Sigmoid colon (tissue), 7 donors: Measurements from ENCODE around the gene SYT7. TPM values are rescaled to one million over a fixed set of nuclear protein-coding genes. Genes with fewer than 3 reads are reported as not detected.
"Not testable (repeated sequence)": the region's sequence is repeated elsewhere in the genome, so short reads cannot be mapped to it uniquely, and the experiment has no call there.

ENCODE experiments used
- DNase-seq: peaks from one replicate; pipeline ENCODE4 v3.0.0-alpha.2; 2019
- H3K27ac ChIP-seq, 4 donors: fragments of 200-600 bp; sonication (generic); one replicate each; pipeline ENCODE4 v1.5.1; 2016 to 2019; ENCODE audit warnings: mild to moderate bottlenecking in 1 of 4
- H3K27me3 ChIP-seq, 3 donors: fragments of 200-600 bp; sonication (generic); one replicate each; pipeline ENCODE4 v1.5.1; 2019; ENCODE audit warnings: mild to moderate bottlenecking in 1 of 3
- H3K36me3 ChIP-seq, 4 donors: fragments of 200-600 bp; sonication (generic); one replicate each; pipeline ENCODE4 v1.5.1; 2016 to 2019
- H3K4me1 ChIP-seq, 4 donors: fragments of 200-600 bp; sonication (generic); one replicate each; pipeline ENCODE4 v1.5.1; 2017 to 2019
- H3K4me3 ChIP-seq, 4 donors: fragments of 200-600 bp; sonication (generic); one replicate each; pipeline ENCODE4 v1.5.1; 2017 to 2019; ENCODE audit warnings: mild to moderate bottlenecking in 2 of 4, moderate library complexity in 1 of 4
- H3K9me3 ChIP-seq, 4 donors: fragments of 200-600 bp in 3 of 4; sonication (generic) in 3 of 4; one replicate each; pipeline versions ENCODE4 v1.5.1 to v1.6.1; 2013 to 2019
- EP300 ChIP-seq, 4 donors: sonication (generic); formaldehyde crosslinking; IDR thresholded peaks; one replicate each; pipeline ENCODE4 v1.6.1; 2017; ENCODE audit warnings: antibody characterized with exemption in 4 of 4
- POLR2A ChIP-seq, 2 donors: fragments of 450-650 bp; IDR thresholded peaks; one replicate each; pipeline ENCODE4 v1.6.1; 2016; ENCODE audit warnings: antibody characterized with exemption in 2 of 2, mild to moderate bottlenecking in 2 of 2, moderate library complexity in 2 of 2
- POLR2AphosphoS5 ChIP-seq, 4 donors: sonication (generic); formaldehyde crosslinking; IDR thresholded peaks; one replicate each; pipeline ENCODE4 v1.6.1; 2017; ENCODE audit warnings: antibody characterized with exemption in 4 of 4
- WGBS, 2 donors: extraction: QIAGEN DNeasy Blood & Tissue Kit; methylation state at CpG; one replicate each; pipeline ENCODE4 v1.1.7; 2013; 5-methylcytosine and 5-hydroxymethylcytosine counted together
- intact Hi-C: fragments of 100-400 bp; cut with DNase I; formaldehyde crosslinking; loops from one replicate; pipeline ENCODE4 v1.15.1; 2023
- polyA plus RNA-seq, 3 donors: library from polyadenylated mRNA; stranded (reverse); fragments of 200-250 nt; gene quantifications; one replicate each; pipeline ENCODE4 v1.2.3, GENCODE V29; 2013
- total RNA-seq, 4 donors: library from RNA; depleted of rRNA; stranded (reverse); fragments of >200 nt; gene quantifications; one replicate each; pipeline ENCODE4 v1.1.0, GENCODE V29; 2016
- TF ChIP-seq, protein P1 (sequence below), 4 experiments: fragments of 450-650 bp in 3 of 4; fragments of 200-600 bp in 1 of 4; IDR thresholded peaks; one replicate each; pipeline ENCODE4 v1.5.1; 2016 to 2019; ENCODE audit warnings: antibody characterized with exemption in 4 of 4, mild to moderate bottlenecking in 3 of 4, moderate library complexity in 2 of 4
- donor health status: healthy with polysubstance abuse.
- donor health status: Bipolar disorder and iron deficiency.
- donor health status: healthy.

Gene SYT7
- total and polyA plus RNA-seq, 7 donors: 0.66 to 8.4 (median 3.6) TPM

DNA sequence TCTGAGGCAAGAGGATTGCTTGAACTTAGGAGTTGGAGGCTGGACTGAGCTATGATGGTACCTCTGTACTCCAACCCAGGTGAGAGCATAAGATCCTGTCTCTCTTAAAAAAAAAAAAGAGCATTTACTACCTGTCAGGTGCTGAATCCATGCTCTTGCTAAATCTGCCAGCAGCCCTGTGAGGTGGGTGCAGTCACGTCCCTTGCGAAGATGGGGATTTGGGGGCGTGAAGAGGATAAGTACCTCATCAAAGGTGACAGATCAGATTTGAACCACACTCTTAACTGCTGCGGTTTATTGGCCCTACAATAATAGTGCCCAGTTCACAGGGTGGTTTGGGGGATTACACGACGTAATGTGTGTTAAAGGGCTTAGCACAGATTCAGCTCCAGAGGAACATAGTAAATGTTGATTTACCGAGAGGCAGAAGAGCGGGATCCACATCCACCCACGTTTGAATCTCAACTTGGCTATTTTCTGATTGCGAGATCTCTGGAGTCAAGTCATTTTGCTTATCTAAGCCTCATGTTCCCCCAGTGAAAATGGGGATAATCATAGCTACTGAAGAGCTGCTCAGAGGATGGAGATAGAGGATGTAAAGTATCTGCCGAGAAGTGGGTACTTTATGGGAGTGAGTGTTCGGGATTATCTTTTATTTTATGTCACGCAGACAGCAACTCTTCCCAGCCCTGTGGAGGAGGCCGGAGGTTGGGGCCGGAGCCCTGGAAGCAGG lies 100.4 kb downstream of the SYT7 start:
- DNase-seq: no peak
- peaks cover 0 to 6% (median 0%) of the 10 kb centered on the region in 3 donors for H3K27me3 ChIP-seq
- no peak overlapping the region for H3K27ac ChIP-seq
- peaks cover 0 to 13% (median 11%) of the 10 kb centered on the region in 4 donors for H3K4me1 ChIP-seq
- intact Hi-C loops: no loop called here
- H3K9me3 ChIP-seq: no peaks in the 10 kb centered on the region
- no peaks in the 10 kb centered on the region for H3K36me3 ChIP-seq
- TF ChIP-seq EP300 (IDR thresholded peaks at IDR 0.05) (no peak), POLR2A (IDR thresholded peaks at IDR 0.05) (no peak), POLR2AphosphoS5 (IDR thresholded peaks at IDR 0.05) (no peak)
- TF ChIP-seq, protein P1, sequence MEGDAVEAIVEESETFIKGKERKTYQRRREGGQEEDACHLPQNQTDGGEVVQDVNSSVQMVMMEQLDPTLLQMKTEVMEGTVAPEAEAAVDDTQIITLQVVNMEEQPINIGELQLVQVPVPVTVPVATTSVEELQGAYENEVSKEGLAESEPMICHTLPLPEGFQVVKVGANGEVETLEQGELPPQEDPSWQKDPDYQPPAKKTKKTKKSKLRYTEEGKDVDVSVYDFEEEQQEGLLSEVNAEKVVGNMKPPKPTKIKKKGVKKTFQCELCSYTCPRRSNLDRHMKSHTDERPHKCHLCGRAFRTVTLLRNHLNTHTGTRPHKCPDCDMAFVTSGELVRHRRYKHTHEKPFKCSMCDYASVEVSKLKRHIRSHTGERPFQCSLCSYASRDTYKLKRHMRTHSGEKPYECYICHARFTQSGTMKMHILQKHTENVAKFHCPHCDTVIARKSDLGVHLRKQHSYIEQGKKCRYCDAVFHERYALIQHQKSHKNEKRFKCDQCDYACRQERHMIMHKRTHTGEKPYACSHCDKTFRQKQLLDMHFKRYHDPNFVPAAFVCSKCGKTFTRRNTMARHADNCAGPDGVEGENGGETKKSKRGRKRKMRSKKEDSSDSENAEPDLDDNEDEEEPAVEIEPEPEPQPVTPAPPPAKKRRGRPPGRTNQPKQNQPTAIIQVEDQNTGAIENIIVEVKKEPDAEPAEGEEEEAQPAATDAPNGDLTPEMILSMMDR (IDR thresholded peaks at IDR 0.05): no peak
- 81 to 86% methylated on average over 15 of the region's 15 CpGs for WGBS, 2 donors
- H3K4me3 ChIP-seq: no peak overlapping the region

DNA sequence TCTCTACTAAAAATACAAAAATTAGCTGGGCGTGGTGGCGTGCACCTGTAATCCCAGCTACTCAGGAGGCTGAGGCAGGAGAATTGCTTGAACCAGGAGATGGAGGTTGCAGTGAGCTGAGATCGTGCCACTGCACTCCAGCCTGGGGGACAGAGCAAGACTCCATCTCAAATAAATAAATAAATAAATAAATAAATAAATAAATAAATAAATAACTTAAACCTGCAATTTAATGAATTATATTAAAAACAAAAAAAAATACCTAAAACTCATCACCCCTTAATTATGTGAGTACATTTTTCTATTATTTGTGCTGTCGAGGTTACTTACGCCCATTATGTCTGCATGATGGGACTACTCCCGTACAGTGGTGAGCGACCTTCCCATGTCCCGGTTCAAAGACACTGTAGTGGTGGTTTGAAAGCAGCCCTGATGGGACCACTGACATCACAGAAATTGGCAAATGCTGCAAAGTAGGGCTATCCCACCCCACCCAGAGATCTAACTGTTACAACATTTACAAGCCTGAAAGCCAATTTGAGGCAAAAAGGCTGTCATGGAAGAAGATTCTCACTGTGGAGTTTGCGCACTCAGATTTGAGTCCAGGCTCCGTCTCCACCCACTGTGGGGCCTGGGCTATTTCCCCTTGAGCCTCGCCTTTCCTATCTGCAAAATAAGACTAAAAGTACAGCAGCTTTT lies 101.4 kb downstream of the SYT7 start:
- DNase-seq, H3K4me3 ChIP-seq, H3K9me3 ChIP-seq, H3K27ac ChIP-seq, H3K36me3 ChIP-seq, H3K27me3 ChIP-seq: not testable (repeated sequence)
- intact Hi-C loops: loop anchor here (10.0 kb wide), 1 partner anchor 155 kb away; no protein-coding TSS in a partner anchor
- peaks cover 0 to 17% (median 12%) of the 10 kb centered on the region in 4 donors for H3K4me1 ChIP-seq
- 93 to 95% methylated on average over 11 of the region's 11 CpGs for WGBS, 2 donors

DNA sequence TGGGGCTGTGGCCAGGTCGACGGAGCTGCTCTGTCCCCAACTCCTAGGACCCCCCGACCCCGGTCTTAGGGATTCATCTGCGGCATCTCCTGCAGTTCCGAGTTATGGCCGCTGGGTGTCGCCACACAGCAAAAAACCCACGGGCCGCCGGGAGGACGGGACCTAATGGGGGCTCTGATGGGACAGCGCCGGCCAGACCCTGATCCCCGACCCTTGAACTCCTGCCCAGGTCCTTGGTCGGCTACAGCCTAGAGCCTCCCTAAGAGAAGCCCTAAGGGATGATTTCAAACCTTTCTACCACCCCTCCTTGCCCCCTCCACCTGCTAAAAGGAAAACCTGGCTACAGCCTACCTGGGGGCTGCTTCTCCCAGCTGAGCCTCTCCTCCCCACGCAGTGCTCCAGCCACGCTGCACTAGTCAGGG lies 103.1 kb downstream of the SYT7 start:
- peak; percentile 79 for DNase-seq
- no peaks in the 10 kb centered on the region for H3K36me3 ChIP-seq
- H3K9me3 ChIP-seq: no peaks in the 10 kb centered on the region
- intact Hi-C loops: loop anchor here (1.0 to 10.0 kb wide), 2 partner anchors 40 to 157 kb away; no protein-coding TSS in a partner anchor
- H3K27me3 ChIP-seq: peaks cover 0 to 4% (median 0%) of the 10 kb centered on the region in 3 donors
- H3K4me1 ChIP-seq: peaks cover 0 to 29% (median 23%) of the 10 kb centered on the region in 4 donors
- WGBS, 2 donors: 1 to 5% methylated on average over 18 of the region's 18 CpGs
- H3K4me3 ChIP-seq: no peak overlapping the region
- TF ChIP-seq POLR2A (IDR thresholded peaks at IDR 0.05) (no peak), EP300 (IDR thresholded peaks at IDR 0.05) (no peak), POLR2AphosphoS5 (IDR thresholded peaks at IDR 0.05) (no peak)
- TF ChIP-seq, protein P1 (IDR thresholded peaks at IDR 0.05): peak; percentile 81 to 95 (median 92)
- no peak overlapping the region for H3K27ac ChIP-seq

DNA sequence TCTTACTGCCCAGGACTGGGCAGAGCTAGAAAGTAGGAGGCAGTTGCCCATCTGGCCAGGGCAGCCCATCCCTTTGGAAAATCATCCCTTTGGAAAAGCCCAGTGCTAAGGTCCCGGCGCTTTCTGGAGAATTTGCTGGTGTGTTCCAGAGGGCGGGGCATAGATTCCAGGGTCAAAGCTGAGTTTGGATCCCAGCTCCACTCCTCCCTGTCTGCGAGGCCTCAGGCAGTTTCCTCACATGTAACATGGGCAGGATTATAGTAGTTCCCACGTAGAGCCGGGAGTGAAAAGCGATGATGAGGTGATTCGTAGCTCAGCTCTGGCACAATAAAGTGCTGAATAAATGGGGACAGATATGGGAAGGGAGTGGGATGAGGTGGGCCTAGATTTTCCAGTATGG lies 103.8 kb downstream of the SYT7 start:
- no peaks in the 10 kb centered on the region for H3K9me3 ChIP-seq
- no peak for DNase-seq
- TF ChIP-seq EP300 (IDR thresholded peaks at IDR 0.05) (no peak), POLR2A (IDR thresholded peaks at IDR 0.05) (no peak), POLR2AphosphoS5 (IDR thresholded peaks at IDR 0.05) (no peak)
- TF ChIP-seq, protein P1 (IDR thresholded peaks at IDR 0.05): no peak
- intact Hi-C loops: loop anchor here (10.0 kb wide), 1 partner anchor 158 kb away; no protein-coding TSS in a partner anchor
- 20 to 64% methylated on average over 8 of the region's 8 CpGs for WGBS, 2 donors
- H3K27me3 ChIP-seq: no peaks in the 10 kb centered on the region
- H3K4me3 ChIP-seq: no peak overlapping the region
- H3K4me1 ChIP-seq: peaks cover 0 to 35% (median 30%) of the 10 kb centered on the region in 4 donors
- H3K36me3 ChIP-seq: no peaks in the 10 kb centered on the region
- no peak overlapping the region for H3K27ac ChIP-seq

DNA sequence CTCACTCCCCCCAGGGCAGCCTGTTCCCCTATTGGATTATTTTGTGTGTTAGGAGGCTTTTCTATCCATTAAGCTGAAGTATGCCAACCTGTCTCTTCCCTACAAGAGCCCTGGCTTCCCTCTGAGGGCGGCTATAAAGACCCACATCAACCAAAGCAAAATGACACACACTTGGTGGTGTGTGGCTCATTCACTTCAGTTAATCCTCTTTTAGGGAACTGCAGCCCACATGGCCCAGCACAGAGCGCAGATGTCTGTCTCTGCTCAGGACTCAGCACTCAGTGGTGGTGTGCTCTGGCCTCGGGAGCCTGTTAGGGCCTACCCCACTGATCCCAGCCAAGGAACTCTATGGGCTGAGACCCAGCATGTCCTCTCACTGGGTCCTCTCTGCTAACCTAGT lies 104.5 kb downstream of the SYT7 start:
- Histone ChIP-seq H3K36me3 (peaks cover 0 to under 1% (median 0%) of the 10 kb centered on the region in 4 donors), H3K9me3 (no peaks in the 10 kb centered on the region), H3K27ac (no peak overlapping the region), H3K27me3 (no peaks in the 10 kb centered on the region), H3K4me3 (no peak overlapping the region), H3K4me1 (peaks cover 0 to 39% (median 31%) of the 10 kb centered on the region in 4 donors)
- intact Hi-C loops: loop anchor here (10.0 kb wide), 1 partner anchor 158 kb away; no protein-coding TSS in a partner anchor
- TF ChIP-seq, protein P1 (IDR thresholded peaks at IDR 0.05): no peak
- TF ChIP-seq POLR2A (IDR thresholded peaks at IDR 0.05) (no peak), EP300 (IDR thresholded peaks at IDR 0.05) (no peak), POLR2AphosphoS5 (IDR thresholded peaks at IDR 0.05) (no peak)
- no peak for DNase-seq
- 95 to 96% methylated on average over 3 of the region's 3 CpGs for WGBS, 2 donors
